ENCODE data around the gene GAPVD1. TPM values are rescaled to one million over a fixed set of nuclear protein-coding genes. Genes with fewer than 3 reads are reported as not detected.

The GAPVD1 gene
- total RNA-seq, 1 experiment from 2014 or later, result 39.5 TPM

GRCh38 chr9:125407974-125408900 lies 146.6 kb downstream of the GAPVD1 start:
- no CpG with 5 or more reads among the region's 104 CpGs for WGBS (ENCODE audit: extremely low coverage, insufficient read length, low lambda C conversion rate)
- no peak overlapping the region for H3K27ac Mint-ChIP-seq
- Histone ChIP-seq H3K27ac (ENCODE audit: insufficient read length, low read depth, low read length) (no peak overlapping the region), H3K14ac (ENCODE audit: insufficient read depth, low read length) (peak overlapping the region; percentile 98), H3K18ac (ENCODE audit: insufficient read length, low read depth, low read length) (peak overlapping the region; percentile 74), H3K79me1 (ENCODE audit: insufficient read depth, low read depth, low read length, poor library complexity, severe bottlenecking) (no peaks in the 10 kb centered on the region), H3K9me3 (ENCODE audit: control insufficient read depth, low read depth, low read length) (no peaks in the 10 kb centered on the region), H2BK5ac (ENCODE audit: insufficient read length, low read length) (no peak overlapping the region), H3K79me2 (ENCODE audit: insufficient read depth, low read length) (no peaks in the 10 kb centered on the region), H4K20me1 (ENCODE audit: control insufficient read depth, insufficient read depth, insufficient read length) (no peaks in the 10 kb centered on the region), H3K23me2 (ENCODE audit: insufficient read length, low read depth, low read length, poor library complexity, severe bottlenecking) (peaks cover 6% of the 10 kb centered on the region), H3K4me2 (ENCODE audit: insufficient read depth, insufficient read length, low read length) (peak overlapping the region; percentile 60), H3T11ph (ENCODE audit: low read length) (no peak overlapping the region), H4K91ac (ENCODE audit: insufficient read length, low read depth, low read length) (no peak overlapping the region), H2BK12ac (ENCODE audit: insufficient read length, low read depth, low read length) (no peak overlapping the region), H3K56ac (ENCODE audit: insufficient read length, low read depth, low read length) (no peak overlapping the region), H3K9ac (ENCODE audit: extremely low read depth, insufficient read length, low read length) (peak overlapping the region; percentile 11), H4K8ac (replicated peaks; ENCODE audit: insufficient read length, low read depth, low read length) (no peak overlapping the region), H3K27me3 (ENCODE audit: insufficient read depth, low read length) (no peaks in the 10 kb centered on the region), H3K4ac (ENCODE audit: low read depth, low read length) (no peak overlapping the region), H2BK15ac (ENCODE audit: low read depth, low read length) (no peak overlapping the region), H3K23ac (ENCODE audit: insufficient read length, low read depth, low read length) (no peak overlapping the region), H2AK5ac (ENCODE audit: insufficient read length, low read length) (no peak overlapping the region), H4K5ac (ENCODE audit: insufficient read length, low read depth, low read length) (no peak overlapping the region), H2AFZ (ENCODE audit: low read length) (no peak overlapping the region), H2BK120ac (ENCODE audit: low read depth, low read length, poor library complexity, severe bottlenecking) (no peak overlapping the region), H2BK20ac (ENCODE audit: low read depth, low read length, poor library complexity, severe bottlenecking) (no peak overlapping the region), H3K4me1 (ENCODE audit: insufficient read depth, low read length) (no peaks in the 10 kb centered on the region; the same call in 1 of the 2 replicates)
- peaks cover 44% of the 10 kb centered on the region for H3K27me3 Mint-ChIP-seq (ENCODE audit: low read depth)
- TF ChIP-seq, protein P1, sequence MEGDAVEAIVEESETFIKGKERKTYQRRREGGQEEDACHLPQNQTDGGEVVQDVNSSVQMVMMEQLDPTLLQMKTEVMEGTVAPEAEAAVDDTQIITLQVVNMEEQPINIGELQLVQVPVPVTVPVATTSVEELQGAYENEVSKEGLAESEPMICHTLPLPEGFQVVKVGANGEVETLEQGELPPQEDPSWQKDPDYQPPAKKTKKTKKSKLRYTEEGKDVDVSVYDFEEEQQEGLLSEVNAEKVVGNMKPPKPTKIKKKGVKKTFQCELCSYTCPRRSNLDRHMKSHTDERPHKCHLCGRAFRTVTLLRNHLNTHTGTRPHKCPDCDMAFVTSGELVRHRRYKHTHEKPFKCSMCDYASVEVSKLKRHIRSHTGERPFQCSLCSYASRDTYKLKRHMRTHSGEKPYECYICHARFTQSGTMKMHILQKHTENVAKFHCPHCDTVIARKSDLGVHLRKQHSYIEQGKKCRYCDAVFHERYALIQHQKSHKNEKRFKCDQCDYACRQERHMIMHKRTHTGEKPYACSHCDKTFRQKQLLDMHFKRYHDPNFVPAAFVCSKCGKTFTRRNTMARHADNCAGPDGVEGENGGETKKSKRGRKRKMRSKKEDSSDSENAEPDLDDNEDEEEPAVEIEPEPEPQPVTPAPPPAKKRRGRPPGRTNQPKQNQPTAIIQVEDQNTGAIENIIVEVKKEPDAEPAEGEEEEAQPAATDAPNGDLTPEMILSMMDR (conservative IDR thresholded peaks at IDR 0.05), result peak; percentile 99
- H3K9me3 Mint-ChIP-seq, result no peaks in the 10 kb centered on the region; a peak in 1 of 5 replicates
- H3K4me1 Mint-ChIP-seq, result peaks cover 7 to 18% of the 10 kb centered on the region in 2 experiments
- peak; percentile 76 for DNase-seq
- H3K36me3 Mint-ChIP-seq (ENCODE audit: insufficient read depth in 1 of 3, low read depth in 3 of 3), result no peaks in the 10 kb centered on the region; a peak in 1 of 7 replicates
- peak overlapping the region; percentile 56 to 78 for H3K4me3 Mint-ChIP-seq

All from H9 (cell line).